ENCODE results near the gene PON2. TPM values are rescaled to one million over a fixed set of nuclear protein-coding genes. Genes with fewer than 3 reads are reported as not detected.

The PON2 gene
- total and polyA plus RNA-seq, 10 of the 15 experiments (the other 5 are each of a cell fraction or from before 2014, with no cell fraction given) = 22.9 to 127 (median 46.1) TPM

DNA sequence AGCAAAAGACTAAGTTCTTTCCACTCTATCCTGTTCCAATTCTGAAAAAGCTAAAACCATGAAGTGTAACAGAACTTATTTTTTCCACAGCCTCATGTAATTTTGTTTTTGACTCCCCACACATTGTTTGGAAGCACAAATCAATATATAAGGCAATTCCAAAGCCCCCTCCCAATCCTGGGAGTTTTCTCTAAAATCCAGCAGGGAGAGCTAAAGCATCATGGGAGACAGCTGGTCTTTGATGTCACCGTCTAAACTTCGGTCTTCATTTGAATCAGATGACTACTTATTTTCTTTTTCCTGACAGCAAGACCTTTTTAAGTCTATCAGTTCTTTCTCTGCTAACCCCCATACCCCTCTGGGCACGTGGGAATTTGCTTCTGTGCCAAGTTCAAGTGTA lies 77.2 kb downstream of the PON2 start:
- H3K27me3 ChIP-seq (replicated peaks in 1 of 2; ENCODE audit: control insufficient read depth in 2 of 2, insufficient read depth in 2 of 2, low read length in 1 of 2) = no peaks in the 10 kb centered on the region
- H3K4me3 ChIP-seq = no peak overlapping the region
- FAIRE-seq = no peak
- no peak overlapping the region for H2AFZ ChIP-seq (ENCODE audit: control insufficient read depth, low read depth, low read length)
- no peak for DNase-seq (ENCODE audit: low read depth, low spot score)
- H3K9me3 ChIP-seq (replicated peaks; ENCODE audit: control insufficient read depth, insufficient read depth, low read length) = no peaks in the 10 kb centered on the region
- TF ChIP-seq, protein P1, sequence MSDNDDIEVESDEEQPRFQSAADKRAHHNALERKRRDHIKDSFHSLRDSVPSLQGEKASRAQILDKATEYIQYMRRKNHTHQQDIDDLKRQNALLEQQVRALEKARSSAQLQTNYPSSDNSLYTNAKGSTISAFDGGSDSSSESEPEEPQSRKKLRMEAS (IDR thresholded peaks at IDR 0.05; ENCODE audit: low read depth, low read length) = no peak
- TF ChIP-seq NR2F1 (conservative IDR thresholded peaks at IDR 0.05) (no peak), TCF7 (IDR thresholded peaks at IDR 0.05; ENCODE audit: borderline replicate concordance) (no peak), TAF1 (IDR thresholded peaks at IDR 0.05; ENCODE audit: borderline replicate concordance, low read depth, low read length) (no peak), ZNF207 (IDR thresholded peaks at IDR 0.05; ENCODE audit: borderline replicate concordance) (no peak), CBFB (IDR thresholded peaks at IDR 0.05; ENCODE audit: low read depth) (no peak), YY1 (IDR thresholded peaks at IDR 0.05; ENCODE audit: low read depth, low read length) (no peak), SUPT20H (IDR thresholded peaks at IDR 0.05; ENCODE audit: borderline replicate concordance, control insufficient read depth, low read depth, low read length) (no peak), MXI1 (IDR thresholded peaks at IDR 0.05; ENCODE audit: low read depth, low read length) (no peak), SP1 (IDR thresholded peaks at IDR 0.05; ENCODE audit: low read depth, low read length) (no peak), SMAD5 (IDR thresholded peaks at IDR 0.05; ENCODE audit: low read depth) (no peak), RAD21 (IDR thresholded peaks at IDR 0.05; ENCODE audit: insufficient read depth, low read depth, low read length) (peak; percentile 25; the same call in 1 of the 2 replicates), RUNX3 (IDR thresholded peaks at IDR 0.05; ENCODE audit: low read length) (no peak), CEBPB (IDR thresholded peaks at IDR 0.05; ENCODE audit: borderline replicate concordance in 1 of 2, low read depth in 2 of 2, low read length in 2 of 2) (no peak)
- TF ChIP-seq, protein P2, sequence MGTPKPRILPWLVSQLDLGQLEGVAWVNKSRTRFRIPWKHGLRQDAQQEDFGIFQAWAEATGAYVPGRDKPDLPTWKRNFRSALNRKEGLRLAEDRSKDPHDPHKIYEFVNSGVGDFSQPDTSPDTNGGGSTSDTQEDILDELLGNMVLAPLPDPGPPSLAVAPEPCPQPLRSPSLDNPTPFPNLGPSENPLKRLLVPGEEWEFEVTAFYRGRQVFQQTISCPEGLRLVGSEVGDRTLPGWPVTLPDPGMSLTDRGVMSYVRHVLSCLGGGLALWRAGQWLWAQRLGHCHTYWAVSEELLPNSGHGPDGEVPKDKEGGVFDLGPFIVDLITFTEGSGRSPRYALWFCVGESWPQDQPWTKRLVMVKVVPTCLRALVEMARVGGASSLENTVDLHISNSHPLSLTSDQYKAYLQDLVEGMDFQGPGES (IDR thresholded peaks at IDR 0.05) = no peak
- TF ChIP-seq, protein P3, sequence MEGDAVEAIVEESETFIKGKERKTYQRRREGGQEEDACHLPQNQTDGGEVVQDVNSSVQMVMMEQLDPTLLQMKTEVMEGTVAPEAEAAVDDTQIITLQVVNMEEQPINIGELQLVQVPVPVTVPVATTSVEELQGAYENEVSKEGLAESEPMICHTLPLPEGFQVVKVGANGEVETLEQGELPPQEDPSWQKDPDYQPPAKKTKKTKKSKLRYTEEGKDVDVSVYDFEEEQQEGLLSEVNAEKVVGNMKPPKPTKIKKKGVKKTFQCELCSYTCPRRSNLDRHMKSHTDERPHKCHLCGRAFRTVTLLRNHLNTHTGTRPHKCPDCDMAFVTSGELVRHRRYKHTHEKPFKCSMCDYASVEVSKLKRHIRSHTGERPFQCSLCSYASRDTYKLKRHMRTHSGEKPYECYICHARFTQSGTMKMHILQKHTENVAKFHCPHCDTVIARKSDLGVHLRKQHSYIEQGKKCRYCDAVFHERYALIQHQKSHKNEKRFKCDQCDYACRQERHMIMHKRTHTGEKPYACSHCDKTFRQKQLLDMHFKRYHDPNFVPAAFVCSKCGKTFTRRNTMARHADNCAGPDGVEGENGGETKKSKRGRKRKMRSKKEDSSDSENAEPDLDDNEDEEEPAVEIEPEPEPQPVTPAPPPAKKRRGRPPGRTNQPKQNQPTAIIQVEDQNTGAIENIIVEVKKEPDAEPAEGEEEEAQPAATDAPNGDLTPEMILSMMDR (IDR thresholded peaks at IDR 0.05 in 2 of 3, conservative IDR thresholded peaks at IDR 0.05 in 1 of 3; ENCODE audit: control insufficient read depth in 2 of 3, extremely low read depth in 1 of 3, insufficient read depth in 1 of 3, low read depth in 3 of 3, low read length in 3 of 3) = 0 out of 6 replicates have a peak, but pooled peaks of 1 of the 3 experiments have one; percentile 7
- TF ChIP-seq, protein P4, sequence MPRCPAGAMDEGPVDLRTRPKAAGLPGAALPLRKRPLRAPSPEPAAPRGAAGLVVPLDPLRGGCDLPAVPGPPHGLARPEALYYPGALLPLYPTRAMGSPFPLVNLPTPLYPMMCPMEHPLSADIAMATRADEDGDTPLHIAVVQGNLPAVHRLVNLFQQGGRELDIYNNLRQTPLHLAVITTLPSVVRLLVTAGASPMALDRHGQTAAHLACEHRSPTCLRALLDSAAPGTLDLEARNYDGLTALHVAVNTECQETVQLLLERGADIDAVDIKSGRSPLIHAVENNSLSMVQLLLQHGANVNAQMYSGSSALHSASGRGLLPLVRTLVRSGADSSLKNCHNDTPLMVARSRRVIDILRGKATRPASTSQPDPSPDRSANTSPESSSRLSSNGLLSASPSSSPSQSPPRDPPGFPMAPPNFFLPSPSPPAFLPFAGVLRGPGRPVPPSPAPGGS (IDR thresholded peaks at IDR 0.05; ENCODE audit: borderline replicate concordance, insufficient read depth, low read depth, low read length, poor library complexity, severe bottlenecking) = no peak
- ATAC-seq = no peak
- 53% methylated on average over 3 of the region's 3 CpGs for WGBS (ENCODE audit: insufficient coverage, insufficient replicate concordance, low lambda C conversion rate, missing lambda C conversion rate)
- no peaks in the 10 kb centered on the region for H3K79me2 ChIP-seq (ENCODE audit: control insufficient read depth, insufficient read depth, low read length)
- BruUV-seq (replicated peaks) = no TSS peak
- H4K20me1 ChIP-seq (ENCODE audit: control insufficient read depth, insufficient read depth) = no peaks in the 10 kb centered on the region
- no peaks in the 10 kb centered on the region for H3K36me3 ChIP-seq (ENCODE audit: control insufficient read depth in 2 of 2, insufficient read depth in 2 of 2, low read length in 1 of 2)
- ChIA-PET CTCF (interaction anchor here (1.5 to 3.0 kb wide), 2 partner anchors 119 to 171 kb away, joined by 5 to 14 read pairs; no protein-coding TSS in a partner anchor), SMC1A (ENCODE audit: uncharacterized antibody, unreplicated experiment) (interaction anchor here (1.0 to 1.7 kb wide), 3 partner anchors 118 to 124 kb away, joined by 3 to 5 read pairs (median 4); no protein-coding TSS in a partner anchor), RAD21 (ENCODE audit: unreplicated experiment) (interaction anchor here (0.8 to 1.0 kb wide), 2 partner anchors 119 to 333 kb away, joined by 4 to 6 read pairs; no protein-coding TSS in a partner anchor), POLR2A (no interaction called here)
- H3K4me1 ChIP-seq (ENCODE audit: control insufficient read depth, insufficient read depth, low read length) = no peaks in the 10 kb centered on the region
- H3K4me2 ChIP-seq (ENCODE audit: control insufficient read depth, insufficient read depth) = no peak overlapping the region
- no peak overlapping the region for H3K27ac ChIP-seq (ENCODE audit: control insufficient read depth, insufficient read depth)
- intact Hi-C loops (cut with micrococcal nuclease; ENCODE audit: unreplicated experiment) = no loop called here
- no peak overlapping the region for H3K9ac ChIP-seq (ENCODE audit: control insufficient read depth, insufficient read depth, low read length)
- in situ Hi-C loops (cut with MboI) = no loop called here
